PC-9 (cell line): Measurements from ENCODE around the gene ADI1. TPM values are rescaled to one million over a fixed set of nuclear protein-coding genes. Genes with fewer than 3 reads are reported as not detected.

Source experiments
- BruUV-seq: library from RNA; stranded (reverse); fragments of 400-500 nt; replicated peaks from 2 replicates; lab custom pipeline; 2021; lab: Mats Ljungman, UMichigan
- CTCF ChIA-PET: fragments of 300-600 bp; sonication (Branson Sonifier 250); formaldehyde crosslinking; loops from one replicate; lab custom pipeline; 2022; ENCODE audit warnings: antibody characterized with exemption; lab: Charles Lee
- POLR2A ChIA-PET: fragments of 300-600 bp; sonication (Branson Sonifier 250); formaldehyde crosslinking; loops from one replicate; lab custom pipeline; 2022; ENCODE audit warnings: antibody characterized with exemption; ENCODE audit not compliant: unreplicated experiment; lab: Charles Lee
- DNase-seq, 2 experiments: peaks; one replicate each; pipeline versions ENCODE4 v3.0.0 to v3.0.0-alpha.2; 2015 to 2022; ENCODE audit warnings: mixed read lengths in 1 of 2
- H2AFZ ChIP-seq: fragments of 200-600 bp; sonication (generic); 2 replicates; pipeline ENCODE4 v1.8.1; 2017; ENCODE audit warnings: antibody characterized with exemption
- H3F3A ChIP-seq: fragments of 200-600 bp; sonication (generic); 2 replicates; pipeline ENCODE4 v1.8.1; 2017; ENCODE audit warnings: antibody characterized with exemption, mild to moderate bottlenecking, low read depth; ENCODE audit not compliant: insufficient read depth
- H3K27ac ChIP-seq: fragments of 200-600 bp; sonication (generic); 2 replicates; pipeline ENCODE4 v1.6.1; 2016; ENCODE audit warnings: mixed run types
- H3K27me3 ChIP-seq: fragments of 200-600 bp; sonication (generic); 2 replicates; pipeline ENCODE4 v1.6.1; 2016; ENCODE audit warnings: low read depth, mixed run types; ENCODE audit not compliant: insufficient read depth
- H3K36me3 ChIP-seq: fragments of 200-600 bp; sonication (generic); 2 replicates; pipeline ENCODE4 v1.6.1; 2016; ENCODE audit warnings: low read depth, mixed run types
- H3K4me1 ChIP-seq: fragments of 200-600 bp; sonication (generic); replicated peaks from 2 replicates; pipeline ENCODE4 v1.6.1; 2016; ENCODE audit warnings: mixed run types; ENCODE audit not compliant: insufficient read depth
- H3K4me2 ChIP-seq: fragments of 200-600 bp; sonication (generic); 2 replicates; pipeline ENCODE4 v1.6.1; 2017; ENCODE audit warnings: mixed run types
- H3K4me3 ChIP-seq: fragments of 200-600 bp; sonication (generic); 2 replicates; pipeline ENCODE4 v1.6.1; 2016; ENCODE audit warnings: mixed run types
- H3K79me2 ChIP-seq: fragments of 200-600 bp; sonication (generic); 2 replicates; pipeline ENCODE4 v1.6.1; 2017; ENCODE audit warnings: low read depth, mixed run types
- H3K9me2 ChIP-seq: fragments of 200-600 bp; sonication (generic); 2 replicates; pipeline ENCODE4 v1.8.1; 2017; ENCODE audit warnings: mild to moderate bottlenecking; ENCODE audit not compliant: insufficient read depth
- H3K9me3 ChIP-seq: fragments of 200-600 bp; sonication (generic); 2 replicates; pipeline ENCODE4 v1.8.1; 2016; ENCODE audit warnings: low read depth; ENCODE audit not compliant: insufficient read depth
- H4K20me1 ChIP-seq: fragments of 200-600 bp; sonication (generic); 2 replicates; pipeline ENCODE4 v1.8.1; 2017; ENCODE audit not compliant: insufficient read depth
- EZH2 ChIP-seq: fragments of 200-600 bp; sonication (generic); IDR thresholded peaks from 2 replicates; pipeline ENCODE4 v1.8.0; 2017; ENCODE audit warnings: antibody characterized with exemption, low read depth
- intact Hi-C: fragments of 100-400 bp; cut with micrococcal nuclease; formaldehyde crosslinking; loops from one replicate; pipeline ENCODE4 v1.10.0; 2022; ENCODE audit not compliant: unreplicated experiment
- total RNA-seq: library from RNA; stranded (reverse); gene quantifications from 2 replicates; pipeline ENCODE4 v1.2.3, GENCODE V29; 2021
- TF ChIP-seq, protein P1 (sequence below): fragments of 200-600 bp; sonication (generic); conservative IDR thresholded peaks from 2 replicates; pipeline ENCODE4 v1.6.1; 2017; ENCODE audit warnings: mixed run types, antibody characterized with exemption, mild to moderate bottlenecking, moderate library complexity

Gene ADI1
- total RNA-seq, 1 experiment from 2014 or later = 54.5 TPM

DNA sequence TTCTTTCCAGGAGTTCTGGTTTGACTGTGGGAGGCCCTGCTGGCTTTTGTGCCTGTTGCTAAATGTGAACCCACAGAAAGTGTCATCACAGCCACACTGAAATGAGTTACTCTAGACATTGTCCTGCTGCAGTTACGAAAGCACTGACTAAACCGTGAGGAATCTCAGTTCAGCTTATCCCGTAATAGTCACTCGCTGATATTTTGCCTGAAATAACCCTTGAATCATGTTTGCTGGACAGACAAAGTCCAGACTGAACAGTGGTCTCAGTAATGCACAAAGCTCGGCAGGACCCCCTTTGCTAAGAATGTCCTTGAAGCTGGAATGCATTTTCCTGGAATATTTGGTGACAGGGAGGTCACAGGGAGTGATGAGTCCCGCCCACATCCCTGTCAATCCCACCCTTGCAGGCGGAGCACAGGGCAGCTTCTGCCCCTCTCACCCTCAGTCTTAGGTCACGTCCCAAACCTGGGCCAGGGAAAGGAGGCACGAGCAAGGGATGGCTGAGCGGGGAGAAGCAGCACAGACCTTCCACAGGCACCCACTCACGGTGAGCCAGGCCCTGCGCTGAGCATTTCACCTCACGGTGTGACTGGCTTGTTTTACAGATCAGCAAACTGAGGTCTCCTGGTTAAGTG lies 53.4 kb downstream of the ADI1 start:
- peak; percentile 26 to 81 for DNase-seq
- POLR2A ChIA-PET = no interaction called here
- H3K4me2 ChIP-seq = peak overlapping the region; percentile 13; the same call in 1 of the 2 replicates
- H3K36me3 ChIP-seq = 0 out of 2 replicates have a peak, but pooled peaks cover 5% of the 10 kb centered on the region
- peaks cover 15% of the 10 kb centered on the region; the same call in 1 of the 2 replicates for H3F3A ChIP-seq
- BruUV-seq = no TSS peak
- peaks cover 4% of the 10 kb centered on the region; the same call in 1 of the 2 replicates for H4K20me1 ChIP-seq
- CTCF ChIA-PET = interaction anchor here (0.6 kb wide), 1 partner anchor 18 kb away, joined by 13 read pairs; no protein-coding TSS in a partner anchor
- no peak overlapping the region for H3K27ac ChIP-seq
- H3K79me2 ChIP-seq = no peaks in the 10 kb centered on the region
- peaks cover 14% of the 10 kb centered on the region for H3K4me1 ChIP-seq
- no peak overlapping the region for H3K4me3 ChIP-seq
- no peaks in the 10 kb centered on the region for H3K9me2 ChIP-seq
- TF ChIP-seq, protein P1, sequence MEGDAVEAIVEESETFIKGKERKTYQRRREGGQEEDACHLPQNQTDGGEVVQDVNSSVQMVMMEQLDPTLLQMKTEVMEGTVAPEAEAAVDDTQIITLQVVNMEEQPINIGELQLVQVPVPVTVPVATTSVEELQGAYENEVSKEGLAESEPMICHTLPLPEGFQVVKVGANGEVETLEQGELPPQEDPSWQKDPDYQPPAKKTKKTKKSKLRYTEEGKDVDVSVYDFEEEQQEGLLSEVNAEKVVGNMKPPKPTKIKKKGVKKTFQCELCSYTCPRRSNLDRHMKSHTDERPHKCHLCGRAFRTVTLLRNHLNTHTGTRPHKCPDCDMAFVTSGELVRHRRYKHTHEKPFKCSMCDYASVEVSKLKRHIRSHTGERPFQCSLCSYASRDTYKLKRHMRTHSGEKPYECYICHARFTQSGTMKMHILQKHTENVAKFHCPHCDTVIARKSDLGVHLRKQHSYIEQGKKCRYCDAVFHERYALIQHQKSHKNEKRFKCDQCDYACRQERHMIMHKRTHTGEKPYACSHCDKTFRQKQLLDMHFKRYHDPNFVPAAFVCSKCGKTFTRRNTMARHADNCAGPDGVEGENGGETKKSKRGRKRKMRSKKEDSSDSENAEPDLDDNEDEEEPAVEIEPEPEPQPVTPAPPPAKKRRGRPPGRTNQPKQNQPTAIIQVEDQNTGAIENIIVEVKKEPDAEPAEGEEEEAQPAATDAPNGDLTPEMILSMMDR = no peak
- TF ChIP-seq EZH2 = no peak
- H3K9me3 ChIP-seq = no peaks in the 10 kb centered on the region
- no peaks in the 10 kb centered on the region for H3K27me3 ChIP-seq
- intact Hi-C loops = no loop called here
- H2AFZ ChIP-seq = no peak overlapping the region

DNA sequence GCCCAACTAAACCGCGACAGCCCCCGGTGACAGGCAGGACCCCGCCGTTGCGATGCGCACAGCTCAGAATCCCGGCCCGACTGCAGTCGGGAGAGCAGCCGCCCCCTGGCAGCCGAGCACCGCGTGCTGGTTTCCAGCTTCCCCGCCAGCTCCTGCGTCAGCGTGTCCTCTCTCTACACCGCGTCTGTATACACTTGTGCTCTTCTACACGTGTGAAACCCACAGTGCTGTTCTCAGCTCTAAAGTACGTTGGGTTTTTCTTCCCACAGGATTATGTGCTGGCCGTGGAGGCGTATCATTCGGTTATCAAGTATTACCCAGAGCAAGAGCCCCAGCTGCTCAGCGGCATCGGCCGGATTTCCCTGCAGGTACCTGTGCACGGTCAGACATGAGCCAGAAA lies 54.0 kb downstream of the ADI1 start:
- Histone ChIP-seq H3K36me3 (no peaks in the 10 kb centered on the region), H3K4me2 (peak overlapping the region; percentile 4; the same call in 1 of the 2 replicates), H4K20me1 (peaks cover 4% of the 10 kb centered on the region; the same call in 1 of the 2 replicates), H3K4me1 (peaks cover 14% of the 10 kb centered on the region), H3K27me3 (no peaks in the 10 kb centered on the region), H3K27ac (no peak overlapping the region), H3K9me3 (no peaks in the 10 kb centered on the region), H3K4me3 (no peak overlapping the region), H3K79me2 (no peaks in the 10 kb centered on the region), H3K9me2 (no peaks in the 10 kb centered on the region), H2AFZ (no peak overlapping the region), H3F3A (peaks cover 15% of the 10 kb centered on the region; the same call in 1 of the 2 replicates)
- DNase-seq = no peak
- TF ChIP-seq, protein P1 = no peak
- no peak for TF ChIP-seq EZH2
- POLR2A ChIA-PET = no interaction called here
- no TSS peak for BruUV-seq
- intact Hi-C loops = no loop called here
- CTCF ChIA-PET = interaction anchor here (0.6 kb wide), 1 partner anchor 18 kb away, joined by 13 read pairs; no protein-coding TSS in a partner anchor

DNA sequence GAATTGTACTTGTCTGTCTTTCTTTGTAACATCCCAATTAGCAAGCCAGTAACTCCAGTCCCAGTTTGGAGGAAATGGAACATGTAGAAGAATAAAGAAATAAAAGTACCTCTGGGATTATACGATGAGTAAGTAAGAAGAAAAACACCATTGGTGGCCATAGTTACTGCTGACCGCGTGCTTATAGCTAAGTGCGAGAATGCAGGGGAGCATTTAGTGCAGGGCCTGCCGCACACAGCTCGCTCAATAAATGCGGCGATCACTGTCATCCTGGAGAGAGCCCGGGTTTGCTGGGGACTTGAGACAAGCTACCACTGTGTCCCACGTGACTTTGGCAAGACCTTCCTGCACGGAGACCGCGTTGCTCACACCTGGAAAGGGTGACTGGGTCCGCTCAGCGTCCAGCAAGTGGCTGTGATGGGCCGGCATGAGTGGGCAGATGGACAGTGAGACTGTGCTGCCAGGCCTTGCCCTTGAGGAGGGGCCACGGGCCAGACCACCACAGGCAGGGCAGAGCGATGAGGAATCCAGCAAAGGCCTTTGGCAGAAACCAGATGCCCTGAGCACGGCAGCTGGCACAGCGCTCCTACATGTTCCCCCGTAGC lies 54.8 kb downstream of the ADI1 start:
- CTCF ChIA-PET = no interaction called here

More for the DNA sequence above, 54.8 kb downstream of the ADI1 start:
- BruUV-seq = no TSS peak
- Histone ChIP-seq H3K4me2 (no peak overlapping the region), H3K79me2 (no peaks in the 10 kb centered on the region), H3K27me3 (no peaks in the 10 kb centered on the region), H3F3A (peaks cover 15% of the 10 kb centered on the region; the same call in 1 of the 2 replicates), H3K9me3 (no peaks in the 10 kb centered on the region), H3K4me3 (no peak overlapping the region), H3K4me1 (peaks cover 14% of the 10 kb centered on the region), H3K9me2 (no peaks in the 10 kb centered on the region), H4K20me1 (peaks cover 4% of the 10 kb centered on the region; the same call in 1 of the 2 replicates), H3K27ac (no peak overlapping the region), H3K36me3 (no peaks in the 10 kb centered on the region), H2AFZ (no peak overlapping the region)
- intact Hi-C loops = no loop called here
- POLR2A ChIA-PET = no interaction called here
- TF ChIP-seq EZH2 = no peak
- TF ChIP-seq, protein P1 = no peak
- DNase-seq = no peak
